GM21576 (cell line): ENCODE measurements around the gene NDUFS1.
"Not testable (repeated sequence)": the region's sequence is repeated elsewhere in the genome, so short reads cannot be mapped to it uniquely, and the experiment has no call there.

ENCODE experiments used
- ATAC-seq: cut with Tn5 transposase; IDR thresholded peaks from one replicate; pipeline ENCODE4 v1.9.1; 2021; ENCODE audit warnings: mild to moderate bottlenecking, moderate library complexity; ENCODE audit not compliant: unreplicated experiment

Gene NDUFS1

DNA sequence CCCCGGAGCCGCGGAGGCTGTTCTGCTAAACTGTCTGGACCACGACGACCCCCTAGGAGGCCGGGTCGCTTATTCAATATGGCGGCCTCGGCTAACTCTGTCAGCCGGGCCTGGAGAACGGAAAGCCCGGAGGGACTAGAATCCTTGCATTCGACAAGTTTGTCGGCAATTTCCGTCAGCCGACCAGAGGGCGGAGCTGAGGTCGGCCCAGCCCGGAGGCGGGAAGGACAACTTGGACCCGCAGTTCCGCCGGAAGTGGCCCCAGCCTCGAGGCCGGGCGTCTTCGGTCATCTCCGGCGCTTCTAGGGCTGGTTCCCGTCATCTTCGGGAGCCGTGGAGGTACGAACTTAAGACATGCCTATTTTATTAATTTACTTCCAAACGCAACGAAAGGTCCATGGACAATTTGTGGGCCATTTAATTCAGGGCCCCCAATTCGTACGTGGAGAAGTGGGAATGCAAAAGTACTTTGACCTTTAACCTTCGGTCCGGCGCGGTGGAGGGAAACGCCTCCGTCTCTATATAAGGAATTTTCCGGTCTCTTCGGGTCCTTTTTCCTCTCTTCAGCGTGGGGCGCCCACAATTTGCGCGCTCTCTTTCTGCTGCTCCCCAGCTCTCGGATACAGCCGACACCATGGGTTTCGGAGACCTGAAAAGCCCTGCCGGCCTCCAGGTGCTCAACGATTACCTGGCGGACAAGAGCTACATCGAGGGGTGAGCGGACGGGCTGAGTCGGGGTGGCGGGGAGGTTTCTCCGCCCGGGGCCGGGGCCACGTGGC, at the start of gene NDUFS1, which contains the start of gene EEF1B2:
NDUFS1 (minus strand) TSS at position 99 of the 779 bp plus-strand sequence. CDS start 5,766 bp downstream, outside the sequence.
EEF1B2 (plus strand) TSS at position 550 of the 779 bp plus-strand sequence; CDS start at position 635, 85 bp downstream.
- ATAC-seq: peak; percentile 92

DNA sequence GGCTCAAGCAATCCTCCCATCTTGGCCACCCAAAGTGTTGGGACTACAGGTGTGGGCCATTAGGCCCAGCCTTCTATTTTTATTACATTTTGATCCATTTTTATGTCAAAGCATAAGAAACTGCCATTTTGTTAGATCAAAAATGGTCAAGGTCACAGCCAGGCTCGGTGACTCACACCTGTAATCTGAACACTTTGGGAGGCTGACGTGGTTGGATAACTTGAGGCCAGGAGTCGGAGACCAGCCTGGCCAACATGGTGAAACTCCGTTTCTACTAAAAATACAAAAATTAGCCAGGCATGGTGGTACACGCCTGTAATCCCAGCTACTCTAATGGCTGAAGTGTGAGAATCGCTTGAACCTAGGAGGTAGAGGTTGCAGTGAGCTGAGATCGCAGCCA, 49.7 kb upstream of the NDUFS1 start:
- no peak for ATAC-seq

DNA sequence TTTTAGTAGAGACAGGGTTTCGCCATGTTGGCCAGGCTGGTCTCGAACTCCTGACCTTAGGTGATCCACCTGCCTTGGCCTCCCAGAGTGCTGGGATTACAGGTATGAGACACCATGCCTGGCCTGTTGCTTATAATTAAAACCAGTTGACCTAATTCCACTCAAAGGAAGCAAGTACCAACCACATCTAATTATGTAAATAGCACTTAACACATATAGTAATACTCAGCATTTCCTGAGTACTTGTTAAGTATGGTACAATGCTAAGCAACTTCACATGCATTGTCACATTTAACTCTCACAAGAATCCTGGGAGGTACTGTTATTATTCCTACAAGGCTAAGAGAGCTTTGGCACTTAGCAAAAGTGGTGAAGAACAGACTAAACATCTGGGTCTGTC, 48.1 kb upstream of the NDUFS1 start:
- not testable (repeated sequence) for ATAC-seq

DNA sequence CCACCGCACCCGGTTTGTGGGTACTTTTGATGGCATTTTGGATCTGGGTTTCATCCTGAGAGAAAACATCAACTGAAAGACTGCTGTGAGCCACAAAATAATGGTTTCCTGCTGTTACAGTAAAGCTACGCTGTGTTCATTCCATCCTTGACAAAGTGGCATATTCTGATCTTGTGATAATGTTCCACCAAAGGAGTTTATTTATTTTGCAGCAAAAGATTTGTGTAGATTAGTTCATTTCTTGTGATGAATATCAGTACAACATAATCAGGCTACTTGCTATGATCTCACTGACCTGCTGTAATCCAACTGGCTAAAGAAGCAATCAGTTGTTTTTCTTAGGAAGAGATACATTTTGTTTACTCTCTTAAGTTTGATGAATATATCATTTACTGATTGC, 45.5 kb upstream of the NDUFS1 start:
- ATAC-seq: no peak

DNA sequence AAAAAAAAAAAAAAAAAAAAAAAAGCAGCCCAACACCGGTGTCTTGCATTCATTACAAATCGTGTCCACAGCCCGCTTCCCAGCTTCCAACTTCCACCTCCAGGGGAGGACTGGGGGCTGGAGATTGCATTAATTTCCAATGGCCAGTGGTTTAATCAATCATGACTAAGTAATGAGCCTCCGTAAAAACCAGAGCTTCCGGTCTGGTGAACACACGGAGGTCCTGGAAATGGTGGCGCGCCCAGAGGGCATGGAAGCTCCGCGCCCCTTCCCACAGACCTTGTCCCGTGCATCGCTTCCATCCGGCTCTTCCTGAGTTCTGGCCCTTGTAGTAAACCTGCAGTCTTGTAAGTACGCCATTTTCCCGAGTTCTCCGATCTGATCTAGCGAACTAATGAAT, 44.1 kb upstream of the NDUFS1 start:
- no peak for ATAC-seq

DNA sequence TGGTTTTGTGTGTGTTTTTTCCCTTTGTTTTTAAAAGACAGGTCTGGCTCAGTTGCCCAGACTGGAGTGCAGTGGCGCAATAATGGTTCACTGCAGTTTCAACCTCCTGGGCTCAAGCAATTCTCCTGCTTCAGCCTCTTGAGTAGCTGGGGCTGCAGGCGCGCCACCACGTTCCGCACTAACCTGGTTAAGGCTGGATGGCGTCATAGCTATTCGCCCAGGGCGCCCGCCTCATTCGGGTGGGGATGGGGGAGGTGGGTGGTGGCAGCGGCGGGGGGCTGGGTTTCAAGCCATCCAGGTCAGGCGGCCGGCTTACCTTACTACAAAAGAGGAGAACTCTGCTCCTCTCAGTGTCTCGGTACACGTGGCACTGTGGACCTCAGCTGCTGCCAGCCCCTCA, 43.2 kb upstream of the NDUFS1 start:
- no peak for ATAC-seq

DNA sequence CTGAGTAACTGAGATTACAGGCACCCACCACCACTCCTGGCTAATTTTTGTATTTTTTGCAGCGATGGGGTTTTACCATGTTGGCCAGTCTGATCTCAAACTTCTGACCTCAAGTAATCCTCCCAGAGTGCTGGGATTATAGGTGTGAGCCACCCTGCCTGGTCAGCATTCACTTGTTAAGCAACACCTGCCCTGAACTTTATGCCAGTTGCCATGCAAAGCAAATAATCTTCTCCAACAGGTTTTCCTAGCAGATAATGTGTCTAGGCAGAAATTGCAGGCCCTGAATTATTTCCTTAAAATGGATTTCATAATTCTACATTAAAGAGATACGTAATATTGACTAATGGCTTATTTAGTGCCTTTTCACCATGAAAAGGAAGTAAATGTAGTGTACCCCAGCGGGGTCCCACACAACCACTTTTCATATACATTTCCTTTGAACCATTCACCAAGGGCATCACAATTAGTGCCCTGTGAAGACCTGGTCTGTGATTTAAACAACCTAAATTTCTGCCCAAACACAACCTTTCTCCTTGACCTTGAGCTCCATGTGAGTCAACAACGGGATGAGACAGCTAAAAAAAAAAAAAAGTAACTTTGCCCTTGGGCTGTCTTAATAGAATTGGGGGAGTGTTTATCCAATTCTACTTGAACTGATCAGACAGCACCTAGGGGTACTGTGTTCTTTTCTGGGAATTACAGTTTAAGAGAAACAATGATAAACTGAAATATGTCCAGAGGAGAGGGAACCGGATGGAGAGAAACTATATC, 42.0 kb upstream of the NDUFS1 start:
- no peak for ATAC-seq

DNA sequence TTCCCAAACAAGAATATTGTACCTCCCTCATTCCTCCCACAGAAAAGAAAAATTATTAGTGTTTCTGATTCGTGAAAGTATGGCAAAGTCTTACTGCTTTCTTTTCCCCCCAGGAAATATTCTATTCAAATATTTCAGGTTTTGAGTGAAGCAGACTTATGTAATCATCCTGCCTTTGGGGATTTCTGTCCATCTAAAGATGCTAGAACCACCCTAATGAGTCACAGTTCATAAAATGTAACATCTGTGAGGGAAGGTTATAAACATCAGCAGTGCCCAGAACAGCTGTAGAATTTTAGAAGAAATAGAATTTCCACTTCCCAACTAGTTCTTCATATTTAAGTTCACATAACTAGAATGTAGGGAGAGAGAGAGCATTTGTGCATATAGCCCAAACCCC, 39.4 kb upstream of the NDUFS1 start:
- ATAC-seq: no peak

DNA sequence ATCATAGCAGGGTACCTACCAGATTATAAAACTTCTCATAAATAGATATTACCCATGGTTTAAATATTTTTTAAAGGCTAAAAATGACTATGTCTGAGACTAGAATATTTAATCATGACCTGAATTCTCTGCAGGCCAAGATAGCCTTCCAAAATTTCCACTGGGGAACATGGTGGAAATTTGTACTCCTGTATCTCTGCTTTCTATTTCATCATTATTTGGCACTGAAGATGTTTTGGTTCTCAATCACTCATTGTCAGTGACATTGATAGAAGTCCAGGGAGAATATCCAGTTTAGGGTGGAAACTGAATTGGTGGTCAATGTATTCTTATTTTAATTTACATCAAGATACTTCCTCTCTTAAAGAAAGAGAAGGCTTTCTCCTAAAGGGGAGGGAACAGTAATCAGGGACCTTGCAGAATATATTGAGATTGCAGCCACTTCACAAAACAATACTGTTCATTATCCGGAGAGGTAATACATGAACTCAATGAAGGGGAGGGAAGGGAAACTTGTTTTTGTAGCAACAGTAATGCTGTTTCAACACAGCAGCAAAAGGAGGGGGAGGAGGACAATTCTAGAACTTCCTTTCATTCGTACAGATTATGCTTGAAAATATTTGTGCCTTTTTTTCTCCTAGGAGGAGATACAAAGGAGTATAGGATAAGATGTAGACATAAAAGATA, 34.6 kb upstream of the NDUFS1 start:
- ATAC-seq: no peak

DNA sequence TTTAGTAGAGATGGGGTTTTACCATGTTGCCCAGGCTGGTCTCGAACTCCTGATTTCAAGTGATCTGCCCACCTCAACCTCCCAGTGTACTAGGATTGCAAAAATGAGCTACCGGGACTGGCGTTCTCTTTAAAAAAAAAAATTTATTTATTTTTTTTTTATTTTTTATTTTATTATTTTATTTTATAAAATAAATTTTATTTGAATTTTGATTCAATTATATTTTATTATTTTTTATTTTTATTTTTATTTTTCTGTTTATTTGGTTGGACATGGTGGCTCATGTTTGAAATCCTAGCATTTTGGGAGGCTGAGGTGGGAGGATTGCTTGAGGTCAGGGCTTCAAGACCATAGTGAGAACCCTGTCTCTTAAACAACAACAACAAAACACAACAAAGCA, 32.9 kb upstream of the NDUFS1 start:
- ATAC-seq: no peak

DNA sequence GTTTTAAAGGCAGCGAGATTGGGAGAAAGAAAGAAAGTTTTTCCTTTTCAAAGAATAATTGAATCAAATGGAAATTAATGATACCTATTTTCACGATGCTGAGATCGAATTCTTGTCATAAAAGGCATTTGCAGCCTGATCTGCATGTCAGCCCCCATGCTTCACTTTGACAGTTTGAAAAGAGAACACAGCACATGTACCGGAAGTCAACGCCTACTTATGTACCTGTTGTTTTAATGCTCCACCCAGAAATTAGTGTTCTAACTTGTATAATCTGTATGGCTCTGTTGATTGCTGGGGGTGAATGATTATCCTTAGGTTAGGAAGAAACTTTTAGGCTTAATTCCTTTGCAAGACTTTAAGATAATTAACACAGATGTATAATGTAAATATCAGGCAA, 31.4 kb upstream of the NDUFS1 start:
- no peak for ATAC-seq

DNA sequence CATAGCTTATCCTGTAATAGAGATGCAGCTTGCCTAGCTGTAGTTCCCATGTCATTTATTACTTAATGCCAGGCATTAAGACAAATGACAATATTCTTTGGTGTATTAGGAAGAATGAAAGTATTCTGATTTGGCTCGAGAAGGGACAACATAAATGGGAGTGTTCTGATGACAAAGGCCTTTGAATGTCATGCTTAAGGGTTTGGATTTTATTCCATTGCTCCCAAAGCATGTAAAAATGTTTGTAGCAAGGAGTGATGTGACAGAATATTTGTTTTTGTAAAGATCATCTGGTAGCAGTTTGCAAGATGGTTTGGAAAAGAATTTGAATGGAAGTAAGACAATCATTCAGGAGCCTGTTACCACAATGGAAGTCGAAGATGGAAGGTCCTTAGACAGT, 30.9 kb upstream of the NDUFS1 start:
- ATAC-seq: no peak

DNA sequence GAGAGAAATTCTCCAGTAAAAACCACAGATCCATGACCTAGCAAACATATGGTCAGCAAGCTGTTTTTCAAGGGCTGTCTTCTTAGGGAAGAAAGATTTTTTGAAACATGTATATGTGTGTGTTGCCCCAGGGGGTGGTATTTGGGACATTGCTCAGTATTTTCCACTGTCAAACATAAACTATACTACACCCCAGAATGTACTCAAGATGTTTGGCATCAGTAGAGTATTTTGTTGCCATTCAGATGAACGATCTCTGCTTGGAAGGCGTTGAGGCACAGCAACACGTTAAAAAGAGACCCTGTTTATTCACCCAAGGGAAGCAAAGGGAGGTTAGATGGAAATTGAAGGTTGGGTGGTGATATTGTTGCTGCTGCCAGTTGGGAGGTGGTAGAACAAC, 30.4 kb upstream of the NDUFS1 start:
- ATAC-seq: no peak

DNA sequence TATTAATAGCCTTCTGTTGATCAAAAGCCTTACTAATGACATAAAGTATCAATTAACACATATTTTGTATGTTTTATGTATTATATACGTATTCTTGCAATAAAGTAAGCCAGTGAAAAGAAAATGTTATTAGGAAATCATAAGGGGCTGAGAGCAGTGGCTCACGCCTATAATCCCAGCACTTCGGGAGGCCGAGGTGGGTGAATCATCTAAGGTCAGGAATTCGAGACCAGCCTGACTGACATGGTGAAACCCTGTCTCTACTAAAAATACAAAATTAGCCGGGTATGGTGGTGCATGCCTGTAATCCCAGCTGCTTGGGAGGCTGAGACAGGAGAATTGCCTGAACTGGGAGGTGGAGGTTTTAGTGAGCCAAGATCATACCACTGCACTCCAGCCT, 22.3 kb upstream of the NDUFS1 start:
- ATAC-seq: not testable (repeated sequence)

DNA sequence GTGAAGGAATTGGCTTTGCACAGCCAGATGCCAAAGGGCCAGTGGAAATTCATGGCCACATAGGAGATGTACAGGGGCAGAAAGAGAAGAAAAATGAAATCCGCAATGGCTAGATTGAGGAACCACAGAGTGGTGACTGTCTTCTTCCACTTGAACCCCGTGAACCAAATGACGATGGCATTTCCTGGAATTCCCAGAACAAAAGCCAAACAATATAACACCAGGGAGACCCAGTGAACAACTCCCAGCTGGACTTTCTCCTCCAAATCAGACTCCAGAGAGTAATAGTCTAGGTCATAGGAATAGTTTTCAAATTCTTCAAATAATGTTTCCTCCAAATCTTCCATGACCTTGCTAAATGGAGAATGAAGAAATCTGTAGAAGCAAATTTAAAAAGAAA, 17.7 kb upstream of the NDUFS1 start:
- ATAC-seq: no peak

DNA sequence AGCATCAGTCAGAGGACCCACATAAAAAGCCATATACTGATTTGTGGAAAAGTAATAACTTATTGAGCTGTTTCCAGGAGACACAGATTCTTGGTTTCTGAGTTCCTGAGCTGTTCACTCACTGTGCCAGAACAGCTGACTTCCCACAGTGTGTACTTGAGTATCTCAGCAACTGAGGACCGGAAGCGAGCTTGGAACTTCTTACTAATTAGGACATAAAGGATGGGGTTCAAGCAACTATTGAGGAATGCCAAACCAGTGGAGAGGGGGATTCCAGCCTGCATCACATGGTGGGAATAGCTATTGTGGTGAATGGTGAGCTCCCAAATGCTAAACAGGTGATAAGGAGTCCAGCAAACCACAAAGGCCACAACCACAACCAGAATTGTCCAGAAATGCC, 16.9 kb upstream of the NDUFS1 start:
- ATAC-seq: no peak

DNA sequence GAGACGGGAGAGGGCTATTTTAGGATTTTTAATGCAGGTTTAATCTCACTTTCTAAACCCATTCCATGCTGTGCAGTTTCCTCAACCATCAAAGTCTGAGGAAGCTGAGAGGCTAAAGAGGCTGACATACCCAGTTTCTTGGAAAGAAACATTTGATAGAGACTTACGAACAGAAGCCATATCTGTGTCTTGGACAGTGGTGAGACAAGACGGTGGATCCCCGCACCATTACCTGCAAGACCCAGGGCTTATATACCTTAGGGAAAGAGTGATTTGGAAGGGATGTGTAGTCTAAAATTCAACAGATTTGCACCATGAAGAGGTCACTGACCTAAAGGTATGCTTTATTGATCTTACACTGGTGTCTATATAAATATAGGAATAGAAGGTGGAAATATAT, 13.9 kb upstream of the NDUFS1 start:
- ATAC-seq: no peak

DNA sequence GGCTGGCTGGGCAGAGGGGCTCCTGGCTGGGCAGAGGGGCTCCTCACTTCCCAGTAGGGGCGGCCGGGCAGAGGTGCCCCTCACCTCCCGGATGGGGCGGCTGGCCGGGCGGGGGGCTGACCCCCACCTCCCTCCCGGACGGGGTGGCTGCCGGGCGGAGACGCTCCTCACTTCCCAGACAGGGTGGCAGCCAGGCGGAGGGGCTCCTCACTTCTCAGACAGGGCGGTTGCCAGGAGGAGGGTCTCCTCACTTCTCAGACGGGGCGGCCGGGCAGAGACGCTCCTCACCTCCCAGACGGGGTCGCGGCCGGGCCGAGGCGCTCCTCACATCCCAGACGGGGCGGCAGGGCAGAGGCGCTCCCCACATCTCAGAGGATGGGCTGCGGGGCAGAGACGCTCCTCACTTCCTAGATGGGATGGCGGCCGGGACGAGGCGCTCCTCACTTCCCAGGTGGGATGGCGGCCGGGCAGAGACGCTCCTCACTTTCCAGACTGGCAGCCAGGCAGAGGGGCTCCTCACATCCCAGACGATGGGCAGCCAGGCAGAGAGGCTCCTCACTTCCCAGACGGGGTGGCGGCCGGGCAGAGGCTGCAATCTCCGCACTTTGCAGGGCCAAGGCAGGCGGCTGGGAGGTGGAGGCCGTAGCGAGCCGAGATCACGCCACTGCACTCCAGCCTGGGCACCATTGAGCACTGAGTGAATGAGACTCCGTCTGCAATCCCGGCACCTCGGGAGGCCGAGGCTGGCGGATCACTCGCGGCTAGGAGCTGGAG, 12.6 kb upstream of the NDUFS1 start:
- not testable (repeated sequence) for ATAC-seq

DNA sequence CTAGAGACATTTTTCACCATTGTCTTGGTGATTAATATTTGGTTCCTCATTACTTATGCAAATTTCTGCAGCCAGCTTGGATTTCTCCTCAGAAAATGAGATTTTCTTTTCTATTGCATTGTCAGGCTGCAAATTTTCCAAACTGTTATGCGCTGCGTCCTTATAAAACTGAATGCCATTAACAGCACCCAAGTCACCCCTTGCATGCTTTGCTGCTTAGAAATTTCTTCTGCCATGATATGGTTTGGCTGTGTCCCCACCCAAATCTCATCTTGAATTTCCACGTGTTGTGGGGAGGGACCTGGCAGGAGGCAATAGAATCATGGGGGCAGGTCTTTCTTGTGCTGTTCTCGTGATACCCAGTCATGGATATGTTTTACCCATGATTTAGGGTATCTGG, 9.0 kb upstream of the NDUFS1 start:
- ATAC-seq: not testable (repeated sequence)

DNA sequence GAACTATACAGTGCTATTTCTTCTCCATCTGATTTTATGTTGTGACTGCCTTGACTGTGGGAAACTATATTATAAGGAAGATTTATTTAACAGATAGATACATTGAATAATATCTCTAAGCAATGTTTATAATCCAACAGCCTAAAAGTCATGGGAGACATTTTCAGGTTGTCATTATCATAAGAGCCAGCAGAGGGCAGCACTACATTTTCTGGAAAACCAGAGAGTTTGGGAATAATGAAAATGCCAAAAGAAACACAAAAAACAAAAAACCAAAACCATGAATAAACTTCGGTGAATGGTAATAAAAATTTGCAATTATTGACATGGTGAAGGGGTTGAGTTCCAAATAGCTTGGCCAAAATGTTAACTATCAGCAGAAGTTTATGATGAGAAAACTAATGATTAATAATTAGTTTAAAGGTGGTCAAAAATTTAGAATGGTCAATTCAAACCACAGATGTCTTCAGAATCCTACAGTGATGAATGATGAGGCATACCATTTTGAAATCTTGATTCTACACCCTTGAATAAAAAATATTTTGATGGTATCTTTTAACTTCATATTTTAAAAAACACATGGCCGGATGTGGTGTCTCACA, 5.1 kb upstream of the NDUFS1 start:
- ATAC-seq: no peak
